Measurements from ENCODE around the gene VN1R2. TPM values are rescaled to one million over a fixed set of nuclear protein-coding genes. Genes with fewer than 3 reads are reported as not detected.
"Not testable (repeated sequence)": the region's sequence is repeated elsewhere in the genome, so short reads cannot be mapped to it uniquely, and the experiment has no call there.

VN1R2 gene
- total RNA-seq: 1 to 10 TPM in 1 of 2 donors, not detected in 1; 1.2 TPM

DNA sequence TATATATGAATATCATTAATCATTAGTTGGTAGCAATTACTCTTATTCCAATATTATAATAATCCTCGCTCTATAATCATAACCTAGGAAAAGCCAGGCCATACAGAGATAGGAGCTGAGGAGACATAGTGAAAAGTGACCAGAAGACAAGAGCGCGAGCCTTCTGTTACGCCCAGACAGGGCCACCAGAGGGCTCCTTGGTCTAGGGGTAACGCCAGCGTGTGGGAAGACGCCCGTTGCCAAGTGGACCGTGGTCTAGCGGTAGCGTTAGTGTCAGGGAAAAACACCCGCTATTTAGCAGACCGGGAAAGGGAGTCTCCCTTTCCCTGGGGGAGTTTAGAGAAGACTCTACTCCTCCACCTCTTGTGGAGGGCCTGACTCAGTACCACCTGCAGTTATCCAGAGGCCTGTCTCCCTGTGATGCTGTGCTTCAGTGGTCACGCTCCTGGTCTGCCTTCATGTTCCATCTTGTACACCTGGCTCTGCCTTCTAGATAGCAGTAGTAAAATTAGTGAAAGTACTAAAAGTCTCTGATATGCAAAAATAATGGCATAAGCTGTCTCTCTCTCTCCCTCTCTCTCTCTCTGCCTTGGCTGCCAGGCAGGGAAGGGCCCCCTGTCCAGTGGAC is at the start of gene VN1R2:
Gene VN1R2 (plus strand): TSS at position 578 of the 628 bp plus-strand sequence. CDS start 84 bp downstream, outside the sequence.
- DNase-seq (ENCODE audit: low spot score); H3K27me3 ChIP-seq (replicated peaks; ENCODE audit: insufficient read depth); H3K4me3 ChIP-seq; H3K27ac ChIP-seq; H3K4me1 ChIP-seq (replicated peaks); H3K36me3 ChIP-seq; H3K9me3 ChIP-seq: not testable (repeated sequence)
- WGBS: 69% methylated on average over 14 of the region's 14 CpGs
- intact Hi-C loops (cut with DNase I): loop anchor here (5.0 to 10.0 kb wide), 2 partner anchors 74 to 137 kb away; partner anchors contain the start of genes ZNF765 and ZNF845

GRCh38 chr19:53211554-53211953 is 46.5 kb upstream of the VN1R2 start:
- not testable (repeated sequence) for H3K36me3 ChIP-seq

DNA sequence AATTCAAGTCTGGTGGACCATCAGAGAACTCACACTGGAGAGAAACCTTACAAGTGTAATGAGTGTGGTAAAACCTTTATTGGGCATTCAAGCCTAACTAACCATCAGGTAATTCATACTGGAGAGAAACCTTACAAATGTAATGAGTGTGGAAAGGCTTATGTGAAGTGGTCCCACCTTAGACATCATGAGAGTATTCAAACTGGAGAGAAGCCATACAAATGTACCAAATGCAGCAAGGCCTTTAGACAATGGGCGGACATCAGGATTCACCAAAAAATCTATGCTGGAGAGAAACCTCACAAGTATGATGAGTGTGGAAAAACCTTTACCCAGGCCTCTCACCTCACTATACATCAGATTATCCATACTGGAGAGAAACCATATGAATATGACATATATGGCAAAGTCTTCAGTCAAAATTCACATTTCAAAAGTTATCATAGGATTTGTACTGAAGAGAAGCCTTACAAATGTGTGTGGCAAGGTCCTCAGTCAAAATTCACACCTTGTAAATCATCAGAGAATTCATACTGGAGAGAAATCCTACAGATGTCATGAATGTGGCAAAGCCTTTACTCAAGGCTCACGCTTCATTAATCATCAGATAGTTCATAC is 45.3 kb upstream of the VN1R2 start:
- Histone ChIP-seq H3K4me3 (no peak overlapping the region), H3K27me3 (replicated peaks; ENCODE audit: insufficient read depth) (no peaks in the 10 kb centered on the region), H3K9me3 (no peaks in the 10 kb centered on the region), H3K36me3 (no peaks in the 10 kb centered on the region), H3K4me1 (replicated peaks) (no peaks in the 10 kb centered on the region), H3K27ac (no peak overlapping the region)
- 100% methylated on average over 2 of the region's 2 CpGs for WGBS
- no peak for DNase-seq (ENCODE audit: low spot score)
- TF ChIP-seq, protein P1, sequence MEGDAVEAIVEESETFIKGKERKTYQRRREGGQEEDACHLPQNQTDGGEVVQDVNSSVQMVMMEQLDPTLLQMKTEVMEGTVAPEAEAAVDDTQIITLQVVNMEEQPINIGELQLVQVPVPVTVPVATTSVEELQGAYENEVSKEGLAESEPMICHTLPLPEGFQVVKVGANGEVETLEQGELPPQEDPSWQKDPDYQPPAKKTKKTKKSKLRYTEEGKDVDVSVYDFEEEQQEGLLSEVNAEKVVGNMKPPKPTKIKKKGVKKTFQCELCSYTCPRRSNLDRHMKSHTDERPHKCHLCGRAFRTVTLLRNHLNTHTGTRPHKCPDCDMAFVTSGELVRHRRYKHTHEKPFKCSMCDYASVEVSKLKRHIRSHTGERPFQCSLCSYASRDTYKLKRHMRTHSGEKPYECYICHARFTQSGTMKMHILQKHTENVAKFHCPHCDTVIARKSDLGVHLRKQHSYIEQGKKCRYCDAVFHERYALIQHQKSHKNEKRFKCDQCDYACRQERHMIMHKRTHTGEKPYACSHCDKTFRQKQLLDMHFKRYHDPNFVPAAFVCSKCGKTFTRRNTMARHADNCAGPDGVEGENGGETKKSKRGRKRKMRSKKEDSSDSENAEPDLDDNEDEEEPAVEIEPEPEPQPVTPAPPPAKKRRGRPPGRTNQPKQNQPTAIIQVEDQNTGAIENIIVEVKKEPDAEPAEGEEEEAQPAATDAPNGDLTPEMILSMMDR (IDR thresholded peaks at IDR 0.05): no peak
- TF ChIP-seq POLR2AphosphoS5 (IDR thresholded peaks at IDR 0.05) (no peak), POLR2A (IDR thresholded peaks at IDR 0.05) (no peak)
- intact Hi-C loops (cut with DNase I): no loop called here

More at GRCh38 chr19:53211554-53211953, 46.5 kb upstream of the VN1R2 start:
- DNase-seq (ENCODE audit: low spot score); intact Hi-C loops (cut with DNase I); H3K4me3 ChIP-seq; H3K27ac ChIP-seq; H3K9me3 ChIP-seq; H3K4me1 ChIP-seq (replicated peaks); H3K27me3 ChIP-seq (replicated peaks; ENCODE audit: insufficient read depth): not testable (repeated sequence)
- WGBS: 87% methylated on average over 3 of the region's 3 CpGs

GRCh38 chr19:53222716-53223115 is 35.4 kb upstream of the VN1R2 start:
- DNase-seq (ENCODE audit: low spot score); H3K27ac ChIP-seq; H3K27me3 ChIP-seq (replicated peaks; ENCODE audit: insufficient read depth); H3K9me3 ChIP-seq; H3K4me1 ChIP-seq (replicated peaks); H3K4me3 ChIP-seq; H3K36me3 ChIP-seq; intact Hi-C loops (cut with DNase I): not testable (repeated sequence)
- 97% methylated on average over 5 of the region's 28 CpGs for WGBS

GRCh38 chr19:53224606-53225005 is 33.5 kb upstream of the VN1R2 start:
- Histone ChIP-seq H3K4me1 (replicated peaks) (no peaks in the 10 kb centered on the region), H3K27me3 (replicated peaks; ENCODE audit: insufficient read depth) (no peaks in the 10 kb centered on the region), H3K4me3 (no peak overlapping the region), H3K9me3 (no peaks in the 10 kb centered on the region), H3K27ac (no peak overlapping the region), H3K36me3 (no peaks in the 10 kb centered on the region)
- no peak for TF ChIP-seq POLR2A (IDR thresholded peaks at IDR 0.05)
- TF ChIP-seq POLR2AphosphoS5 (IDR thresholded peaks at IDR 0.05): no peak
- TF ChIP-seq, protein P1 (IDR thresholded peaks at IDR 0.05): no peak
- intact Hi-C loops (cut with DNase I): no loop called here
- no peak for DNase-seq (ENCODE audit: low spot score)
- 91% methylated on average over 20 of the region's 20 CpGs for WGBS

DNA sequence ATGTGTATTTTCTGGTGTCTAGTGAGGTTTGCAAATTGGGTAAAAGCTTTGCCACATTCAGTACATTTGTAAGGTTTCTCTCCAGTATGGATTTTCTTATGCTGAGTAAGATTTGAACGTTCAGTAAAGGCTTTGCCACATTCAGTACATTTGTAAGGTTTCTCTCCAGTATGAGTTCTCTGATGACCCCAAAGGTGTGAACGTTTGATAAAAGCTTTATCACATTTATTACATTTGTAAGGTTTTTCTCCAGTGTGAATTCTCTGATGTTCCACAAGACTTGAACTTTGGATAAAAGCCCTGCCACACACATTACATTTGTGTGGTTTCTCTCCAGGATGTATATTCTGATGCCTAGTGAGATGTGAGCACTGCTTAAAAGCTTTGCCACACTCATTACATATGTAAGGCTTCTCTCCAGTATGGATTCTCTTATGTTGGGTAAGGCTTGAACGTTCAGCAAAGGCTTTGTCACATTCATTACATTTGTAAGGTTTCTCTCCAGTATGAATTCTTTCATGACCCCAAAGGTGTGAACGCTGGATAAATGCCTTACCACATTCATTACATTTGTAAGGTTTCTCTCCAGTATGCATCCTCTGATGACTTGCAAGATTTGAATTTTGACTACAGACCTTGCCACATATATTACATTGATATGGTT is 20.8 kb upstream of the VN1R2 start:
- no peaks in the 10 kb centered on the region for H3K27me3 ChIP-seq (replicated peaks; ENCODE audit: insufficient read depth)
- no peaks in the 10 kb centered on the region for H3K9me3 ChIP-seq
- no peak overlapping the region for H3K27ac ChIP-seq
- H3K4me3 ChIP-seq: no peak overlapping the region
- TF ChIP-seq POLR2AphosphoS5 (IDR thresholded peaks at IDR 0.05): no peak
- no peak for TF ChIP-seq POLR2A (IDR thresholded peaks at IDR 0.05)
- TF ChIP-seq, protein P1 (IDR thresholded peaks at IDR 0.05): no peak
- peaks cover 10 to 16% of the 10 kb centered on the region in 2 donors for H3K36me3 ChIP-seq
- no peak for DNase-seq (ENCODE audit: low spot score)
- 96% methylated on average over 4 of the region's 4 CpGs for WGBS
- no peaks in the 10 kb centered on the region for H3K4me1 ChIP-seq (replicated peaks)
- intact Hi-C loops (cut with DNase I): no loop called here
